ENCODE results near the gene ASB9. TPM values are rescaled to one million over a fixed set of nuclear protein-coding genes. Genes with fewer than 3 reads are reported as not detected.

The ASB9 gene
- total and polyA plus RNA-seq, 4 donors, result 2.1 to 7.5 (median 3.1) TPM

DNA sequence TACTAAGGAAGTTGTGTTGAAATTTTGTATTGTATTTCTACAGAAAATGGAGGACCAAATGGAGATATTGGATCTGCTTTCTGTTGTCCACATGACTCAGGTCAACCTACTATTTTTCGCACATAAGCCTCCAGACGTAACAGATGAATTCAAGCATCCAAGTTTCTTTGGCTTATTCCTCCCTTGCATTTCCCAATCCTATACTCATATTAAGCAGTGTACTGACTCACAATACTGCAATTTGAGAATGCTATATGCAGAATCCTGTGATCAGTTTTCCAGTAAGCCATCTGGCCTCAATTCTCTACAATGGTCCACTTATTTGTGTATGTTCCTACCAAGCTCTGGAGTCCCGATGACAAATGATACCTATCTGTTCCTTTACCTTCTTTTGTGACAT, 75.7 kb downstream of the ASB9 start:
- Histone ChIP-seq H3K9ac (ENCODE audit: insufficient read depth in 1 of 2, low read length in 2 of 2) (no peak overlapping the region), H3K27me3 (ENCODE audit: control insufficient read depth in 3 of 3, insufficient read depth in 3 of 3, low read length in 2 of 3) (peaks cover 2 to 53% (median 25%) of the 10 kb centered on the region in 3 donors), H3K27ac (ENCODE audit: low read depth in 1 of 2, low read length in 1 of 2) (no peak overlapping the region), H3K9me3 (ENCODE audit: control insufficient read depth in 4 of 4, insufficient read depth in 3 of 4, low read length in 3 of 4) (no peaks in the 10 kb centered on the region), H3K36me3 (ENCODE audit: control insufficient read depth in 4 of 4, insufficient read depth in 4 of 4, low read length in 4 of 4) (no peaks in the 10 kb centered on the region), H3K4me3 (no peak overlapping the region), H3K4me1 (ENCODE audit: control insufficient read depth in 5 of 5, insufficient read depth in 5 of 5, low read length in 5 of 5) (no peaks in the 10 kb centered on the region)
- ATAC-seq (ENCODE audit: insufficient read depth, low FRiP score) (no peak), DNase-seq (no peak)
- WGBS, 2 donors, result 59% methylated on average over 3 of the region's 3 CpGs
- TF ChIP-seq, protein P1, sequence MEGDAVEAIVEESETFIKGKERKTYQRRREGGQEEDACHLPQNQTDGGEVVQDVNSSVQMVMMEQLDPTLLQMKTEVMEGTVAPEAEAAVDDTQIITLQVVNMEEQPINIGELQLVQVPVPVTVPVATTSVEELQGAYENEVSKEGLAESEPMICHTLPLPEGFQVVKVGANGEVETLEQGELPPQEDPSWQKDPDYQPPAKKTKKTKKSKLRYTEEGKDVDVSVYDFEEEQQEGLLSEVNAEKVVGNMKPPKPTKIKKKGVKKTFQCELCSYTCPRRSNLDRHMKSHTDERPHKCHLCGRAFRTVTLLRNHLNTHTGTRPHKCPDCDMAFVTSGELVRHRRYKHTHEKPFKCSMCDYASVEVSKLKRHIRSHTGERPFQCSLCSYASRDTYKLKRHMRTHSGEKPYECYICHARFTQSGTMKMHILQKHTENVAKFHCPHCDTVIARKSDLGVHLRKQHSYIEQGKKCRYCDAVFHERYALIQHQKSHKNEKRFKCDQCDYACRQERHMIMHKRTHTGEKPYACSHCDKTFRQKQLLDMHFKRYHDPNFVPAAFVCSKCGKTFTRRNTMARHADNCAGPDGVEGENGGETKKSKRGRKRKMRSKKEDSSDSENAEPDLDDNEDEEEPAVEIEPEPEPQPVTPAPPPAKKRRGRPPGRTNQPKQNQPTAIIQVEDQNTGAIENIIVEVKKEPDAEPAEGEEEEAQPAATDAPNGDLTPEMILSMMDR (IDR thresholded peaks at IDR 0.05; ENCODE audit: control extremely low read depth, extremely low read depth), result no peak

Other genes starting within 250 kb of the ASB9 start
- gene ASB11, start 45.6 kb upstream of the ASB9 start, total RNA-seq, result under 1 TPM; 0.06 to 0.34 TPM
- under 1 TPM in 1 of 2 donors, not detected in 1; 0.06 TPM for gene ASB11, start 45.6 kb upstream of the ASB9 start, polyA plus RNA-seq
- gene PIGA, start 65.4 kb upstream of the ASB9 start, total RNA-seq, result 10 to 100 TPM; 21.6 to 72.8 TPM
- 10 to 100 TPM; 11.7 to 16.0 TPM for gene PIGA, start 65.4 kb upstream of the ASB9 start, polyA plus RNA-seq
- 10 to 100 TPM; 15.6 to 31.5 TPM for gene VEGFD, start 114.3 kb upstream of the ASB9 start, total RNA-seq
- 1 to 10 TPM; 6.1 to 10.0 TPM for gene VEGFD, start 114.3 kb upstream of the ASB9 start, polyA plus RNA-seq
- 10 to 100 TPM in 1 of 2 donors, 1 to 10 TPM in 1; 8.3 to 13.9 TPM for gene PIR, start 223.2 kb upstream of the ASB9 start, total RNA-seq
- 10 to 100 TPM; 12.8 to 29.1 TPM for gene PIR, start 223.2 kb upstream of the ASB9 start, polyA plus RNA-seq
- 1 to 10 TPM; 1.9 to 4.0 TPM for gene BMX, start 230.7 kb upstream of the ASB9 start, total RNA-seq
- gene BMX, start 230.7 kb upstream of the ASB9 start, polyA plus RNA-seq, result 1 to 10 TPM; 1.4 to 3.1 TPM